HUES64 (cell line): Measurements from ENCODE around the gene PLEKHG5.
A peak's percentile ranks its signal among the peaks of the same experiment; 100 is the strongest.
"Not testable (repeated sequence)": the region's sequence is repeated elsewhere in the genome, so short reads cannot be mapped to it uniquely, and the experiment has no call there.

Experiments
- H3K27ac ChIP-seq: 2 replicates; pipeline ENCODE4 v1.7.0; 2013; ENCODE audit warnings: low read depth, low read length, inconsistent platforms
- H3K27me3 ChIP-seq: 2 replicates; pipeline ENCODE4 v1.6.1; 2013; ENCODE audit warnings: mild to moderate bottlenecking, low read length; ENCODE audit not compliant: insufficient read depth
- H3K36me3 ChIP-seq: 2 replicates; pipeline ENCODE4 v1.6.1; 2013; ENCODE audit warnings: mild to moderate bottlenecking, low read length; ENCODE audit not compliant: insufficient read depth
- H3K4me1 ChIP-seq: 2 replicates; pipeline ENCODE4 v1.6.1; 2013; ENCODE audit warnings: mild to moderate bottlenecking, low read length, moderate library complexity; ENCODE audit not compliant: insufficient read depth
- H3K4me3 ChIP-seq: 2 replicates; pipeline ENCODE4 v1.5.1; 2013; ENCODE audit warnings: mild to moderate bottlenecking, low read length, moderate library complexity
- H3K9ac ChIP-seq: 2 replicates; pipeline ENCODE4 v1.6.1; 2013; ENCODE audit warnings: mild to moderate bottlenecking, low read depth, low read length
- H3K9me3 ChIP-seq: 2 replicates; pipeline ENCODE4 v1.6.1; 2013; ENCODE audit warnings: low read depth, low read length; ENCODE audit not compliant: insufficient read depth
- WGBS: fragments of 150-250, 120-280 bp; methylation state at CpG from one replicate; pipeline ENCODE4 v1.1.7; 2013; ENCODE audit warnings: missing lambda C conversion rate; 5-methylcytosine and 5-hydroxymethylcytosine counted together

Gene PLEKHG5

DNA sequence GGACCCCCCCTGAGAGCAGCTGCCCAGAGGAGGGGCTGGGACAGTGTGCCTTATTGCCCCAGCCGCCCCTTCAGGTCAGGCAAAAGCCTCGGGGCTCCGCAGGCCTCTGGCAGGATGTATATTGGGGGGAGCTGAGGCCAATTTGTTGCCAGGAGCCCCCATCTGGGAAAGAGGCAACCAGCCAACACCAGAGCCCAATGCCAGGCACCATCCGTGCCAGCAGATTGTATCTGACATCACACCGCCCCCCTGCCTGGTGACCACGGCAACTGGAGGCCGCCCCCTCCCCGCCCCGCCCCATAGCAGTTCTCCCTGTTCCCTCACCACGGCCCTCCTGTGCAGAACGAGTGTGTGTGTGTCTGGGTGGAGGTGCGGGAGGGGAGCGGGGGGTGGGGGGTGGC, 3.6 kb upstream of the PLEKHG5 start:
- WGBS = 59% methylated on average over 9 of the region's 13 CpGs
- Histone ChIP-seq H3K4me3 (no peak overlapping the region), H3K36me3 (no peaks in the 10 kb centered on the region), H3K27me3 (peaks cover 29% of the 10 kb centered on the region), H3K27ac (no peak overlapping the region), H3K9me3 (no peaks in the 10 kb centered on the region), H3K4me1 (peaks cover 25% of the 10 kb centered on the region), H3K9ac (no peak overlapping the region)

DNA sequence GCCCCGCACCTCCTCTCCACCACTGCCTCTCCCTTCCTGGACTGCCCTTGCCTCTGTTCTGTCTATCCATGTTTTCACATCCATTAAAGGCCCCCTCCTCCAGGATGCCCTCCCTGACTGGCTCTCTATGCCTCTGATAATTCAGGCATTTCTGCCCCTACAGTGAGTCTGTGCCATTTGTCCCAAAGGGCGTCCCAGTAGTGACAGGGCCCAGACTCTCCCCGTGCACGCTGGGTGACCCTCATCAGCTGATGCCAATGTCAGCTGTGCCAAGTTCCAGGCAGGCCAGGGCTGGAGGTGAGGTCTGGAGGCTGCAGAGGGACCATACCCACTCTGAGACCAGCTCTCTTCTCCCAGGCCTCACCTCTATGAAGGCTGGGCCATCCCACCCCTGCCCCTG, 3.2 kb upstream of the PLEKHG5 start:
- Histone ChIP-seq H3K4me1 (peaks cover 27% of the 10 kb centered on the region), H3K9me3 (no peaks in the 10 kb centered on the region), H3K27ac (no peak overlapping the region), H3K4me3 (no peak overlapping the region), H3K27me3 (peaks cover 29% of the 10 kb centered on the region), H3K9ac (no peak overlapping the region), H3K36me3 (no peaks in the 10 kb centered on the region)
- 90% methylated on average over 4 of the region's 4 CpGs for WGBS

DNA sequence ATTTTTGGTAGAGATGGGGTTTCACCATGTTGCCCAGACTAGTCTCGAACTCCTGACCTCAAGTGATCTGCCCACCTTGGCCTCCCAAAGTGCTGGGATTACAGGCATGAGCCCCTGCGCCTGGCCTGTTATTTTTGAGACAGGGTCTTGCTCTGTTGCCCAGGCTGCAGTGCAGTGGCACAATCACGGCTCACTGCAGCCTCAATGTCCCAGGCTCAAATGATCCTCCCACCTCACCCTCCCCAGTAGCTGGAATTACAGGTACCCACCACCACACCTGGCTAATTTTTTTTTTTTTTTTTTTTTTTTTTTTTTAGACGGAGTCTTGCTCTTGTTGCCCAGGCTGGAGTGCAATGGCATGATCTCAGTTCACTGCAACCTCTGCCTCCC, 2.4 kb upstream of the PLEKHG5 start:
- H3K27me3 ChIP-seq = peaks cover 29% of the 10 kb centered on the region
- H3K4me3 ChIP-seq, H3K9me3 ChIP-seq, H3K9ac ChIP-seq, H3K27ac ChIP-seq, H3K36me3 ChIP-seq: not testable (repeated sequence)
- peaks cover 29% of the 10 kb centered on the region for H3K4me1 ChIP-seq
- WGBS = 94% methylated on average over 4 of the region's 4 CpGs

DNA sequence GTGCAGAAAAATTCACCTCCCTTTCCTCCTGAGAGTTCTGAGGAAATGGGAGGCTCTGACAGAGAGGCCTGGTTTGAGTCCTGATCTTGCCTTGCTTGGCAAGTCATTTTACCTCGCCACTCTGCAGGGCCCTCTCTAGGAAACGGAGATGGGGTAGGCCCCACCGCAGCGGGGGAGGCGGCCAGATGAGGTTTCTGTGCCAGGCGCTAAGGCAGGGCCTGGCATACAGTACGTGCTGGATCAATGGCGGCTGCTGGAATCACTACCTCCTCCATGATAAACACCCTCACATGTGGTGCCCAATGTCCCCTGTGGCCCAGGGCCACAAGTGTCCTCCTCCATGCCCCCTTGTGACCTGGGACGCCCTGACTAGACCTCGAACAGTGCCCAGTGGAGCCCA, 499 bp upstream of the PLEKHG5 start:
- 89% methylated on average over 10 of the region's 10 CpGs for WGBS
- Histone ChIP-seq H3K36me3 (no peaks in the 10 kb centered on the region), H3K9me3 (no peaks in the 10 kb centered on the region), H3K4me3 (peak overlapping the region; percentile 72), H3K4me1 (peaks cover 34% of the 10 kb centered on the region), H3K9ac (no peak overlapping the region), H3K27me3 (peaks cover 16% of the 10 kb centered on the region), H3K27ac (peak overlapping the region; percentile 29; the same call in 1 of the 2 replicates)

DNA sequence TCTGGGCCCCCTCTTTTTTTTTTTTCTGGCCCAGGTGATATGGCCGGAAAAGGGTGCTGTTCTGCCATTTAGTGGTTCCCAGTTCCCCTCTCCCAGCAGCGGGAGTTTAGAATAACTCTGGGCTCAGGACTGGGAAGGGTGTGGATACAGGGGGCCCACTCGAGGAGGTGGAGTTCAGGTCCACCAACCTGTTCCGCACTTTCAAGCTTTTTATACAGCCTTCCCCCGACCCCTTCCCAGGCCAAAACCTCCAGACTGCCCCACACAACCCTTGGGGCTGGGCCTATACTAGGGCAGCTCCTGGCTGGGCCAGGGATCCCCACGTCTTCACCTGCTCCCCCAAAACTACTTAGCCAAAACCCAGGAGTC, 402 bp downstream of the PLEKHG5 start:
- Histone ChIP-seq H3K4me3 (peak overlapping the region; percentile 72), H3K9ac (peak overlapping the region; percentile 69), H3K27me3 (peaks cover 7% of the 10 kb centered on the region), H3K27ac (peak overlapping the region; percentile 75; the same call in 1 of the 2 replicates), H3K9me3 (no peaks in the 10 kb centered on the region), H3K36me3 (no peaks in the 10 kb centered on the region), H3K4me1 (peaks cover 29% of the 10 kb centered on the region)
- WGBS = 15% methylated on average over 5 of the region's 6 CpGs

DNA sequence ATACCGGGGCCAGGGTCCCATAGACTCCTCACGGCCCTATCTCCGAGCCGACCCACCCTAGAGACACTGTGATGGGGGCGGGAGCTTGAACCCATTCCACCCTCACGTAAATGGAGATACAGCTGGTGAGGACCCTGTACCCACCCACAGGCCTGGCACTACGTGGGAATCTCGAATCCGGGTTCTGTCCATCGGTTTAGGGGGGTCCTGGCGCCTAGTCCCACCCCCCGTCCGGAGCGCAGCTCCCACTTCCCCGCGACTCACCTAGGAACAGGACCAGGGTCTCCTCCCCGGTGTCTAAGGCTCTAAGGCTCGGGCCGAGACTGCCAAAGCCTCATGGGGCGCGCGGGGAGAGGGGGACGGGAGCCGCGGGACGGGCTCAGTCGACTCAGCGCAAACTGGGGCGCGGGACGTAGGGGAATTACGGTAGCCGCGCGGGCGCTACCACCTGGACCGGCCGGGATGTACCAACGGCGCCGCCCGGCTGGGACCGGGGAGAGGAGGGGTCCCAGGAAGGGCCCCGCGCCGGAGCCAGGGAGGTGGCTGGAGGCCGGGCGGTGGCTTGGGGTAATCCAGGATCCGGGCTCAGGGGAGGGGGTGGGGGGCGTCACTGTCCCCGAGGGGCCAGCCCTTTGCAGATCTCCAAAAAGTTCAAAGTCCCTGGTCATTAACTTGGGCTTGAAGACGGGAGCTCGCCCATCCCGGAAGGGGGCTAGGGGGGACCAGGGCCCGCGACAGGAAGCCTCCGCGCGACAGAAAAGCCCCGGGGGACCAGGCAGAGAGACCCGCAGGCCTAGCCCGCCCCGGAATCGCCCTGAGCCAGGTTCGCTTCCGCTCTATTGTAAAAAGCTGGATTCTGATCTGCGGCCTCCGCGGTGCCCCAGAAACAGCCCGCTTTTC, 1.0 kb downstream of the PLEKHG5 start:
- H3K36me3 ChIP-seq = no peaks in the 10 kb centered on the region
- peaks cover under 1% of the 10 kb centered on the region; the same call in 1 of the 2 replicates for H3K27me3 ChIP-seq
- no peaks in the 10 kb centered on the region for H3K9me3 ChIP-seq
- peak overlapping the region; percentile 72 for H3K4me3 ChIP-seq
- whole genome bisulfite sequencing = under 1% methylated on average over 70 of the region's 70 CpGs
- peaks cover 24% of the 10 kb centered on the region for H3K4me1 ChIP-seq
- peak overlapping the region; percentile 69 for H3K9ac ChIP-seq
- peak overlapping the region; percentile 75; the same call in 1 of the 2 replicates for H3K27ac ChIP-seq

DNA sequence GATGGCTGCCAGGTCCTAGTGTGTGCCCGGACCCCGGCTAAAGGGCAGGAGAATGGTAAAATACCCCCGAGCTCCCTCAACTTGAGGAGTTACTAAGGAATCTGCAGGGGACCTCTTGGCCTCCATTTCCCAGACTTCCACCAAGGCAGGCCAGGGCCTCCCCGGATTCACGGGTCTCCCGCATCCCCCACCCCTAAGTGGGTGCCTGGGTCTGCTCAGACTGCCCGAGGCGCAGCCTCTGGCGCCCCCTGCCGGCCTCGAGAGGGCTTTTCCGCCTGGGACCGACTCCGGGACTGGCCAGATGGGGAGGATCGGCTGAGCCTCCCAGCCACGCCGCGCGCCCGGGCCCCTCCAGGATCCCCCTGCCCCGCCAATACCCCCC, 1.7 kb downstream of the PLEKHG5 start:
- Histone ChIP-seq H3K4me3 (peak overlapping the region; percentile 72), H3K9me3 (no peaks in the 10 kb centered on the region), H3K27me3 (no peaks in the 10 kb centered on the region), H3K4me1 (peaks cover 22% of the 10 kb centered on the region; the same call in 1 of the 2 replicates), H3K27ac (no peak overlapping the region; the same call in 1 of the 2 replicates), H3K36me3 (no peaks in the 10 kb centered on the region), H3K9ac (peak overlapping the region; percentile 69)
- 13% methylated on average over 21 of the region's 21 CpGs for WGBS

DNA sequence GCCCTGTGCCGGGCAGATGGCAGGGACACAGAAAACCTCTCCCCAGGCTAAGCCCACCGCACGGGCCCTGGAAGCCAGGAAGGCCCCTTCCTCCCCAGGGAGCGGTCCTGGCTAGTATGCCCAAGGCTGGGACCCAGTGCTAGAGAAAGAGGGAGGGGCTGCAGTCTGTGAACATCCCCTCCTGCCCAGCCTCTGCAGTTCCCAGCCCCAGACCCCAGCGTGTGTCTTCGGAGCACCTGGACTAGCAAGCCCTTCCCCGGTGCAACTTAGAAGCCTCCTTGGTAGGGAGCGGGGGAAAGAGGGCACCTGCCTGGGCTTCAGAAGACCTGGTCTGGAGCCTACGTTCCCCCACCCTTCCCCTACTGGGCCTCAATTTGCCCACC, 2.1 kb downstream of the PLEKHG5 start:
- H3K36me3 ChIP-seq = no peaks in the 10 kb centered on the region
- H3K4me1 ChIP-seq = peaks cover 22% of the 10 kb centered on the region; the same call in 1 of the 2 replicates
- H3K27ac ChIP-seq = no peak overlapping the region
- peaks cover 4% of the 10 kb centered on the region; the same call in 1 of the 2 replicates for H3K27me3 ChIP-seq
- WGBS = 78% methylated on average over 9 of the region's 9 CpGs
- no peak overlapping the region for H3K9ac ChIP-seq
- 0 out of 2 replicates have a peak overlapping the region, but pooled peaks have one; percentile 72 for H3K4me3 ChIP-seq
- no peaks in the 10 kb centered on the region for H3K9me3 ChIP-seq

DNA sequence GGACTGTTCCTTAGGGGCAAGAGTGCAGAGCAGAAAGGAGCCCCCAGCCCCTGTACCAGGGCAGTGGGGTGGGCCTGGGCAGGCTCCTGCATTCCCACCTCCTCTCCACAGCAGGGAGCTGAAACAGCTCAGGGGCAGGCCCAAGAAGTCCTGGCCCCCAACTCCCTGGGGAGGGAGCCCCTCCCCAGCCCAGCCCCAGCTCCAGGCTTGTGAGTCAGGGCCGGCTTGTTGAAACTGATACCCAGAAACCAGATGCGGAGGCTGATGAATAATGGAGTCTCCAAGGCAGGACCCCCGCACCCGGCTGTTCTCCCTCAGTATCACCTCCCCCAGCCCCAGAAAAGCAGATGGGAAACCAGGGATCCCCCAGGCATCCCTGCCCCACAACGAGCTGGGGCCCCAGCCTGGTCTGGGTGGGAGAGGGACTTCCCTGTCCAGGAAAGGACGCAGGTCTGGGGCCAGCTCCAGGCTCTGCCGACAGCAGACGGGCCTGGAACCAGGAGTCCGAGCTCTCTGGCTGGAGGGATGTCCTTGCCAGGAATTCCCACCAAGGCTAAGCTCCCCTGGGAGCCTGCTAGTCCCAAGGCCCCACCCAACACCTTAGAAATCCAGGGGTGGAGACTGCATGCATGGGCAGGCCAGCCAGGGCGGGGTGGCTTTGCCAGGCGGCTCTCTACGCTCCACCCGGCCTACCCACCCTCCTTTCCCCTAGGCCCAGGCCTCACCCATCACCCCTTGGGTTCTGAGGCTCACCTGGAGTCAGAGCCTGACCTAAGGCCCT, 2.7 kb downstream of the PLEKHG5 start:
- H3K27me3 ChIP-seq = peaks cover 5% of the 10 kb centered on the region; the same call in 1 of the 2 replicates
- 88% methylated on average over 13 of the region's 13 CpGs for WGBS
- H3K27ac ChIP-seq = no peak overlapping the region
- no peaks in the 10 kb centered on the region for H3K9me3 ChIP-seq
- H3K4me1 ChIP-seq = peaks cover 22% of the 10 kb centered on the region; the same call in 1 of the 2 replicates
- H3K9ac ChIP-seq = no peak overlapping the region
- no peaks in the 10 kb centered on the region for H3K36me3 ChIP-seq
- H3K4me3 ChIP-seq = no peak overlapping the region

DNA sequence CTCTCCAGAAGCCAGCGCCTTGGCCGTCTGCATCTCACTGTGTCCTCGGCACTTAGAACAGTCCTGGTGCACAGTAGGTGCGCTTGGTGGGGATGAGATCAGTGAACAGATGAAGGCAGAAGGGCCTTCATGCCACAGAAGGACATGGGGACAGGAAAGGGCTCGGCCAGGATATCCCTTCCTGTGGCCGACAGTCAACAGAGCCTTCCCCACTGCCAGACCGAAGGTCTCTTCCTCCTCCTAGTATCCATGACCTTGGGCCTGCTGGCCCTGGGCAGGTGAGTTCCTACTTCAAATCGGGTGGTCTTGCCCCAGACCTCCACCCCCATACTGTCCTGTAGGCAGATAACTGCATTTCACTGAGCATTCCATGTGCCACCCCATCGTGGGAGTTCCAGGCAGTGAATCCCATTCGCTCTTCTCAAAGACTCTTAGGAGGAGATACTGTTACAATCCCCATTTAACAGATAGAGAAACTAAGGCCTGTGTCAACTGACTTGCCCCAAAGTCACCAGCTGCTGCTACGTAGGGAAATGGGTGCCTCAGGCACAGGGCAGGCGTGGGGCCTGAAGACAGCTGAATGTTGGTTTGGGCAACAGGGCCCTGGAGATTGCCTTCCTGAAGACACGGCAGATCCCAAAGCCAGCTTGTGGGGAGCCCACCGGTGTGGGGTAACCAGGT, 3.5 kb downstream of the PLEKHG5 start:
- Histone ChIP-seq H3K4me1 (peaks cover 22% of the 10 kb centered on the region; the same call in 1 of the 2 replicates), H3K27ac (no peak overlapping the region), H3K36me3 (no peaks in the 10 kb centered on the region), H3K9ac (no peak overlapping the region), H3K4me3 (no peak overlapping the region), H3K9me3 (no peaks in the 10 kb centered on the region), H3K27me3 (peaks cover 5% of the 10 kb centered on the region; the same call in 1 of the 2 replicates)
- WGBS = 92% methylated on average over 14 of the region's 14 CpGs
